Gastrocnemius medialis (tissue), 4 donors: ENCODE results near the gene IL17RE.

Source experiments
- POLR2A ChIP-seq, 2 donors: fragments of 450-650 bp; IDR thresholded peaks; one replicate each; pipeline ENCODE4 v1.6.1; 2017; ENCODE audit warnings: antibody characterized with exemption in 2 of 2, mild to moderate bottlenecking in 2 of 2, moderate library complexity in 2 of 2
- TF ChIP-seq, protein P1 (sequence below), 5 experiments: fragments of 450-650 bp in 3 of 5; fragments of 200-600 bp in 2 of 5; sonication (generic) in 2 of 5; IDR thresholded peaks in 4 of 5; conservative IDR thresholded peaks in 1 of 5; 1 replicate in 4 of 5; 2 replicates in 1 of 5; pipeline ENCODE4 v1.5.1; 2016 to 2019; ENCODE audit warnings: antibody characterized with exemption in 5 of 5, mild to moderate bottlenecking in 3 of 5, moderate library complexity in 3 of 5

- TF ChIP-seq, protein P1, sequence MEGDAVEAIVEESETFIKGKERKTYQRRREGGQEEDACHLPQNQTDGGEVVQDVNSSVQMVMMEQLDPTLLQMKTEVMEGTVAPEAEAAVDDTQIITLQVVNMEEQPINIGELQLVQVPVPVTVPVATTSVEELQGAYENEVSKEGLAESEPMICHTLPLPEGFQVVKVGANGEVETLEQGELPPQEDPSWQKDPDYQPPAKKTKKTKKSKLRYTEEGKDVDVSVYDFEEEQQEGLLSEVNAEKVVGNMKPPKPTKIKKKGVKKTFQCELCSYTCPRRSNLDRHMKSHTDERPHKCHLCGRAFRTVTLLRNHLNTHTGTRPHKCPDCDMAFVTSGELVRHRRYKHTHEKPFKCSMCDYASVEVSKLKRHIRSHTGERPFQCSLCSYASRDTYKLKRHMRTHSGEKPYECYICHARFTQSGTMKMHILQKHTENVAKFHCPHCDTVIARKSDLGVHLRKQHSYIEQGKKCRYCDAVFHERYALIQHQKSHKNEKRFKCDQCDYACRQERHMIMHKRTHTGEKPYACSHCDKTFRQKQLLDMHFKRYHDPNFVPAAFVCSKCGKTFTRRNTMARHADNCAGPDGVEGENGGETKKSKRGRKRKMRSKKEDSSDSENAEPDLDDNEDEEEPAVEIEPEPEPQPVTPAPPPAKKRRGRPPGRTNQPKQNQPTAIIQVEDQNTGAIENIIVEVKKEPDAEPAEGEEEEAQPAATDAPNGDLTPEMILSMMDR (IDR thresholded peaks at IDR 0.05 in 4 of 5, conservative IDR thresholded peaks at IDR 0.05 in 1 of 5): no peak
- no peak for TF ChIP-seq POLR2A (IDR thresholded peaks at IDR 0.05)
Observed at GRCh38 chr3:9867106-9867505, 35.5 kb upstream of the IL17RE start.
